GM23248 (cell line): ENCODE results near the gene BLOC1S1.

Experiments
- EZH2 ChIP-seq: fragments of 200-600 bp; sonication (generic); IDR thresholded peaks from 2 replicates; pipeline ENCODE4 v1.6.1; 2018; ENCODE audit warnings: antibody characterized with exemption, mild to moderate bottlenecking; ENCODE audit not compliant: insufficient read depth, poor library complexity, severe bottlenecking
- EZH2phosphoT487 ChIP-seq: fragments of 200-600 bp; sonication (generic); IDR thresholded peaks from 2 replicates; pipeline ENCODE4 v1.6.1; 2018; ENCODE audit warnings: antibody characterized with exemption, moderate library complexity, mild to moderate bottlenecking, low read depth; ENCODE audit not compliant: insufficient read depth

DNA sequence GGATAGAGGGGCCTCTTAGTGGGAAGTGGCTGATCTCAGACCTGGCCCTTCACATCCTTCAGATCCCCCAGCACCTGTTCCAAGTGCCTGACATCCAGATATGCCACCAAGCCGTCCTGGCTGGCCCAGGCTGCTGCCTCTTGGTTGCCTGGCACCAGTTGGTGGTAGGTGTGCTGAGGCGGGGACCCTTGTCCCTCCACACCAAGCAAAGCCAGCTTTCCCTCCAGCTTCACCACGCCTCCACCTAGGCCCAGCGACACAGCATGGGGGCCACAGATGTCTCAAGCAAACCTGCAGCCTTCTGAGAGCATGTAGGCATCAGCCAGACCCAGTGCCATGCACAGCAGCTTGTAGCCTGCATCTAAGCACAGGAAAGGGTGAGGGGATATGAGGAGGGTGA is 16.4 kb downstream of the BLOC1S1 start:
- TF ChIP-seq EZH2phosphoT487 (no peak), EZH2 (no peak)
